Globus pallidus (tissue), 1 donor: Measurements from ENCODE around the gene SCP2.
"Not testable (repeated sequence)": the region's sequence is repeated elsewhere in the genome, so short reads cannot be mapped to it uniquely, and the experiment has no call there.

Experiments used
- DNase-seq: peaks from one replicate; pipeline ENCODE4 v3.0.0-alpha.2; 2015; ENCODE audit warnings: low spot score

SCP2 gene

GRCh38 chr1:52917156-52917555 is 9.9 kb upstream of the SCP2 start:
- DNase-seq: no peak

- DNase-seq: no peak
Measured at GRCh38 chr1:52917581-52917980, 9.5 kb upstream of the SCP2 start.

GRCh38 chr1:52918201-52918600 is 8.9 kb upstream of the SCP2 start:
- DNase-seq: no peak

- no peak for DNase-seq
Measured at GRCh38 chr1:52919051-52919722, 7.9 kb upstream of the SCP2 start.

- DNase-seq: no peak
Measured at GRCh38 chr1:52919723-52920483, 7.2 kb upstream of the SCP2 start.

- peak; percentile 8 for DNase-seq
Measured at GRCh38 chr1:52920791-52921291, 6.2 kb upstream of the SCP2 start.

GRCh38 chr1:52925571-52926005 is 1.5 kb upstream of the SCP2 start:
- DNase-seq: peak; percentile 11

- no peak for DNase-seq
Measured at GRCh38 chr1:52926864-52927211, 238 bp upstream of the SCP2 start.

- peak; percentile 26 for DNase-seq
Measured at GRCh38 chr1:52928015-52928404, 934 bp downstream of the SCP2 start.

- DNase-seq: no peak
Measured at GRCh38 chr1:52929019-52929418, 1.9 kb downstream of the SCP2 start.

GRCh38 chr1:52937433-52938182 is 10.5 kb downstream of the SCP2 start:
- DNase-seq: no peak

GRCh38 chr1:52938183-52938451 is 11.0 kb downstream of the SCP2 start:
- no peak for DNase-seq

- DNase-seq: no peak
Measured at GRCh38 chr1:52943876-52944416, 16.9 kb downstream of the SCP2 start.

GRCh38 chr1:52944566-52944965 is 17.5 kb downstream of the SCP2 start:
- DNase-seq: no peak

- no peak for DNase-seq
Measured at GRCh38 chr1:52947490-52947889, 20.4 kb downstream of the SCP2 start.

GRCh38 chr1:52949602-52950001 is 22.5 kb downstream of the SCP2 start:
- not testable (repeated sequence) for DNase-seq

GRCh38 chr1:52952112-52952511 is 25.0 kb downstream of the SCP2 start:
- no peak for DNase-seq

GRCh38 chr1:52955129-52955970 is 28.3 kb downstream of the SCP2 start:
- peak; percentile 16 for DNase-seq

GRCh38 chr1:52963101-52963500 is 36.0 kb downstream of the SCP2 start:
- DNase-seq: no peak

- no peak for DNase-seq
Measured at GRCh38 chr1:52967666-52968065, 40.6 kb downstream of the SCP2 start.

- not testable (repeated sequence) for DNase-seq
Measured at GRCh38 chr1:52969234-52969633, 42.2 kb downstream of the SCP2 start.

GRCh38 chr1:52970149-52970548 is 43.1 kb downstream of the SCP2 start:
- no peak for DNase-seq
